Heart right ventricle (tissue), 16 donors: Measurements from ENCODE around the gene SART1. TPM values are rescaled to one million over a fixed set of nuclear protein-coding genes. Genes with fewer than 3 reads are reported as not detected.
A peak's percentile ranks its signal among the peaks of the same experiment; 100 is the strongest.

Experiments used
- ATAC-seq, 8 donors: fragments of 200-7000 bp; cut with Tn5 transposase; one replicate each; pipeline ENCODE4 v1.9.1; 2020; ENCODE audit warnings: mild to moderate bottlenecking in 8 of 8, moderate library complexity in 8 of 8, moderate number of reproducible peaks in 1 of 8
- DNase-seq, 2 donors: peaks; one replicate each; pipeline ENCODE4 v3.0.0-alpha.2; 2020
- H3K27ac ChIP-seq, 10 donors: fragments of 200-600 bp; sonication (generic) in 2 of 10; one replicate each; pipeline versions ENCODE4 v1.5.0 to v1.8.0; 2020 to 2022; ENCODE audit warnings: mild to moderate bottlenecking in 3 of 10
- H3K27me3 ChIP-seq, 7 donors: fragments of 200-600 bp; one replicate each; pipeline ENCODE4 v1.8.0; 2021 to 2022; ENCODE audit warnings: mild to moderate bottlenecking in 2 of 7
- H3K36me3 ChIP-seq, 9 donors: fragments of 200-600 bp; sonication (generic) in 1 of 9; one replicate each; pipeline versions ENCODE4 v1.5.0 to v1.8.0; 2020 to 2022; ENCODE audit warnings: mild to moderate bottlenecking in 2 of 9
- H3K4me1 ChIP-seq, 9 donors: fragments of 200-600 bp; sonication (generic) in 1 of 9; one replicate each; pipeline versions ENCODE4 v1.5.0 to v1.8.0; 2020 to 2022; ENCODE audit warnings: mild to moderate bottlenecking in 4 of 9
- H3K4me3 ChIP-seq, 10 donors: fragments of 200-600 bp; sonication (generic) in 2 of 10; one replicate each; pipeline versions ENCODE4 v1.5.0 to v1.8.0; 2020 to 2022; ENCODE audit warnings: mild to moderate bottlenecking in 7 of 10, moderate library complexity in 2 of 10
- H3K9me3 ChIP-seq, 11 donors: fragments of 200-600 bp in 10 of 11; sonication (generic) in 2 of 11; one replicate each; pipeline versions ENCODE4 v1.5.0 to v1.8.0; 2013 to 2022; ENCODE audit warnings: mild to moderate bottlenecking in 2 of 11, control low read depth in 1 of 11, moderate library complexity in 1 of 11
- CTCF ChIP-seq, 9 donors: fragments of 200-600 bp; sonication (generic) in 2 of 9; IDR thresholded peaks; one replicate each; pipeline versions ENCODE4 v1.5.0 to v1.8.0; 2021 to 2022; ENCODE audit warnings: antibody characterized with exemption in 9 of 9, mild to moderate bottlenecking in 5 of 9, moderate library complexity in 1 of 9
- WGBS, 2 donors: extraction: QIAGEN DNeasy Blood & Tissue Kit; methylation state at CpG; one replicate each; pipeline ENCODE4 v1.1.7; 2013; ENCODE audit warnings: inconsistent platforms in 1 of 2; 5-methylcytosine and 5-hydroxymethylcytosine counted together
- intact Hi-C, 10 donors: fragments of 100-400 bp; cut with DNase I; formaldehyde crosslinking; loops; one replicate each; pipeline versions ENCODE4 v1.11.1 to v1.14.2; 2022
- polyA plus RNA-seq, 2 donors: library from polyadenylated mRNA; stranded (reverse); fragments of 200-250 nt; gene quantifications; one replicate each; pipeline ENCODE4 v1.2.3, GENCODE V29; 2013
- total RNA-seq, 10 donors: library from RNA; stranded (reverse); fragmentation: NEBNext Ultra II Directional in 3 of 10; extraction: Animal tissue kit (Norgen Biotek cat#: 25700) in 3 of 10; gene quantifications; one replicate each; pipeline versions ENCODE4 v1.2.1 to v1.2.4, GENCODE V29; 2021 to 2023
- donor health status: Arrhythmogenic right ventricular cardiomyopathy.
- donor health status: ischemic (EF 13 %, LVEDD 7.1; RV severe dilation, severe dysfunction).
- donor health status: healthy with polysubstance abuse.
- donor health status: DM: no; HTN: yes; CAD: no.
- donor health status: DM: no; HTN: no; CAD: no.
- donor health status: ischemic (EF 25% LVEDD 6.9; RV normal size, moderate dysfunction).
- donor health status: ischemic (EF 25% LVEDD 5.7; RV mildly dilated, moderate dysfunction).
- donor health status: healthy.
- donor health status: DM: yes; HTN: yes; CAD: no.
- donor health status: Ischemic cardiomyopathy.
- donor health status: ischemic (EF 35%, LVEDD 5.7; RV mildly dilated, moderate dysfunction).
- donor health status: nonischemic (EF 11% LVEDD 7.7; RV severe dilation, severe dysfunction).
- donor health status: DM: yes; HTN: yes; CAD: no.
- donor health status: PGD.
- donor health status: ischemic (EF 29% LVEDD 5.4; RV normal size, mild dysfunction).
- donor health status: nonischemic (EF 23%, LVEDD 6.1; RV moderate dilation, normal function).

SART1 gene
- total and polyA plus RNA-seq, 12 donors = 26.2 to 160 (median 33.5) TPM

- peak in 1 of 2 donors; percentile 17 for DNase-seq
- 60 to 70% methylated on average over 15 of the region's 15 CpGs for WGBS, 2 donors
- peaks cover 0 to 42% (median 4%) of the 10 kb centered on the region in 9 donors for H3K36me3 ChIP-seq
- intact Hi-C loops = loop anchor here in 1 of 10 donors (5.0 kb wide), 1 partner anchor 42 kb away; the partner anchor contains the start of gene SART1
- TF ChIP-seq CTCF (IDR thresholded peaks at IDR 0.05) = no peak
- H3K27me3 ChIP-seq = no peaks in the 10 kb centered on the region
- H3K4me1 ChIP-seq = peaks cover 31 to 52% (median 43%) of the 10 kb centered on the region in 9 donors
- no peak for ATAC-seq
- peak overlapping the region in 9 of 10 donors; percentile 81 to 100 (median 98) for H3K4me3 ChIP-seq
- H3K9me3 ChIP-seq = no peaks in the 10 kb centered on the region
- peak overlapping the region in 6 of 10 donors; percentile 90 to 96 (median 94) for H3K27ac ChIP-seq
Measured at GRCh38 chr11:65920372-65920802, 41.1 kb upstream of the SART1 start.

GRCh38 chr11:65921033-65921555, 40.4 kb upstream of the SART1 start:
- DNase-seq (no peak), ATAC-seq (no peak)
- Histone ChIP-seq H3K36me3 (peaks cover 0 to 42% (median 4%) of the 10 kb centered on the region in 9 donors), H3K9me3 (no peaks in the 10 kb centered on the region), H3K27ac (no peak overlapping the region), H3K4me1 (peaks cover 24 to 45% (median 36%) of the 10 kb centered on the region in 9 donors), H3K27me3 (no peaks in the 10 kb centered on the region), H3K4me3 (peak overlapping the region in 5 of 10 donors; percentile 81 to 100 (median 98))
- intact Hi-C loops = loop anchor here in 1 of 10 donors (5.0 kb wide), 1 partner anchor 41 kb away; the partner anchor contains the start of gene SART1
- WGBS, 2 donors = 89 to 94% methylated on average over 12 of the region's 12 CpGs
- TF ChIP-seq CTCF (IDR thresholded peaks at IDR 0.05) = no peak

- no peak for TF ChIP-seq CTCF (IDR thresholded peaks at IDR 0.05)
- H3K9me3 ChIP-seq = no peaks in the 10 kb centered on the region
- H3K36me3 ChIP-seq = peaks cover 0 to 42% (median 4%) of the 10 kb centered on the region in 9 donors
- no peak overlapping the region for H3K4me3 ChIP-seq
- H3K4me1 ChIP-seq = peaks cover 20 to 37% (median 28%) of the 10 kb centered on the region in 9 donors
- DNase-seq = no peak
- 95% methylated on average over 10 of the region's 10 CpGs for WGBS, 2 donors
- ATAC-seq = no peak
- no peaks in the 10 kb centered on the region for H3K27me3 ChIP-seq
- intact Hi-C loops = loop anchor here in 1 of 10 donors (5.0 kb wide), 1 partner anchor 40 kb away; the partner anchor contains the start of gene SART1
- H3K27ac ChIP-seq = no peak overlapping the region
Measured at GRCh38 chr11:65921876-65922275, 39.7 kb upstream of the SART1 start.

GRCh38 chr11:65922565-65922964, 39.0 kb upstream of the SART1 start:
- no peak for DNase-seq
- intact Hi-C loops = loop anchor here in 1 of 10 donors (5.0 kb wide), 1 partner anchor 40 kb away; the partner anchor contains the start of gene SART1
- no peak overlapping the region for H3K27ac ChIP-seq
- H3K4me1 ChIP-seq = peaks cover 14 to 30% (median 22%) of the 10 kb centered on the region in 9 donors
- 80 to 85% methylated on average over 3 of the region's 3 CpGs for WGBS, 2 donors
- H3K4me3 ChIP-seq = no peak overlapping the region
- no peaks in the 10 kb centered on the region for H3K27me3 ChIP-seq
- no peak for TF ChIP-seq CTCF (IDR thresholded peaks at IDR 0.05)
- peaks cover 0 to 37% (median 4%) of the 10 kb centered on the region in 9 donors for H3K36me3 ChIP-seq
- H3K9me3 ChIP-seq = no peaks in the 10 kb centered on the region
- no peak for ATAC-seq
